Liver (tissue), 9 donors: ENCODE measurements around the gene TUBB6. TPM values are rescaled to one million over a fixed set of nuclear protein-coding genes. Genes with fewer than 3 reads are reported as not detected.

ENCODE experiments used
- DNase-seq: peaks from one replicate; pipeline ENCODE4 v3.0.0-alpha.2; 2017; ENCODE audit warnings: low spot score
- H3K27ac ChIP-seq, 2 donors: one replicate each; pipeline ENCODE4 v1.7.0; 2013; ENCODE audit warnings: inconsistent platforms in 2 of 2, low read length in 2 of 2, control low read depth in 1 of 2, low read depth in 1 of 2, mild to moderate bottlenecking in 1 of 2
- H3K27me3 ChIP-seq, 4 donors: one replicate each; pipeline versions ENCODE4 v1.6.1 to v1.7.0; 2013; ENCODE audit warnings: low read length in 3 of 4, inconsistent platforms in 1 of 4, mild to moderate bottlenecking in 1 of 4, moderate library complexity in 1 of 4; ENCODE audit not compliant: control insufficient read depth in 4 of 4, insufficient read depth in 4 of 4
- H3K36me3 ChIP-seq, 4 donors: one replicate each; pipeline versions ENCODE4 v1.6.1 to v1.7.0; 2013; ENCODE audit warnings: low read length in 3 of 4, mild to moderate bottlenecking in 3 of 4, low read depth in 1 of 4, moderate library complexity in 1 of 4; ENCODE audit not compliant: control insufficient read depth in 4 of 4, insufficient read depth in 3 of 4
- H3K4me1 ChIP-seq, 4 donors: one replicate each; pipeline versions ENCODE4 v1.6.1 to v1.7.0; 2013; ENCODE audit warnings: low read length in 3 of 4, mild to moderate bottlenecking in 3 of 4, moderate library complexity in 1 of 4; ENCODE audit not compliant: control insufficient read depth in 4 of 4, insufficient read depth in 4 of 4
- H3K4me3 ChIP-seq, 3 donors: one replicate each; pipeline versions ENCODE4 v1.6.1 to v1.7.0; 2013; ENCODE audit warnings: low read length in 3 of 3, control low read depth in 1 of 3, low read depth in 1 of 3, mild to moderate bottlenecking in 1 of 3
- H3K9ac ChIP-seq, 2 donors: one replicate each; pipeline ENCODE4 v1.7.0; 2013; ENCODE audit warnings: low read length in 2 of 2, mild to moderate bottlenecking in 2 of 2, moderate library complexity in 2 of 2, control low read depth in 1 of 2, low read depth in 1 of 2
- H3K9me3 ChIP-seq, 4 donors: one replicate each; pipeline versions ENCODE4 v1.6.1 to v1.7.0; 2013; ENCODE audit warnings: low read length in 3 of 4; ENCODE audit not compliant: control insufficient read depth in 4 of 4
- ATF3 ChIP-seq: IDR thresholded peaks from 2 replicates; pipeline ENCODE4 v1.6.1; 2016; ENCODE audit warnings: antibody characterized with exemption
- CTCF ChIP-seq: fragments of 150-350 bp; IDR thresholded peaks from 2 replicates; pipeline ENCODE4 v1.5.1; 2017; ENCODE audit warnings: improper control_type of control experiment, low read depth, low read length; ENCODE audit not compliant: missing input control
- EGR1 ChIP-seq, 2 donors: IDR thresholded peaks; 2 replicates each; pipeline ENCODE4 v1.6.1; 2016 to 2018; ENCODE audit warnings: antibody characterized with exemption in 2 of 2, low read depth in 2 of 2
- FOXA1 ChIP-seq: IDR thresholded peaks from 2 replicates; pipeline ENCODE4 v1.6.1; 2016; ENCODE audit warnings: antibody characterized with exemption
- FOXA2 ChIP-seq: IDR thresholded peaks from 2 replicates; pipeline ENCODE4 v1.6.1; 2016; ENCODE audit warnings: antibody characterized with exemption
- GABPA ChIP-seq, 2 donors: IDR thresholded peaks in 1 of 2; conservative IDR thresholded peaks in 1 of 2; 2 replicates each; pipeline ENCODE4 v1.6.1; 2016; ENCODE audit warnings: antibody characterized with exemption in 2 of 2, mild to moderate bottlenecking in 1 of 2, moderate library complexity in 1 of 2
- HNF4A ChIP-seq, 2 donors: conservative IDR thresholded peaks; 2 replicates each; pipeline ENCODE4 v1.6.1; 2016; ENCODE audit warnings: antibody characterized with exemption in 2 of 2, mild to moderate bottlenecking in 2 of 2
- HNF4G ChIP-seq: IDR thresholded peaks from 2 replicates; pipeline ENCODE4 v1.6.1; 2016; ENCODE audit warnings: antibody characterized with exemption
- JUND ChIP-seq, 2 donors: IDR thresholded peaks; 2 replicates each; pipeline ENCODE4 v1.6.1; 2016; ENCODE audit warnings: antibody characterized with exemption in 2 of 2
- MAX ChIP-seq: IDR thresholded peaks from 2 replicates; pipeline ENCODE4 v1.6.1; 2016; ENCODE audit warnings: antibody characterized with exemption
- RAD21 ChIP-seq, 2 donors: IDR thresholded peaks; 2 replicates each; pipeline ENCODE4 v1.6.1; 2016; ENCODE audit warnings: antibody characterized with exemption in 2 of 2, mild to moderate bottlenecking in 2 of 2
- REST ChIP-seq: IDR thresholded peaks from 2 replicates; pipeline ENCODE4 v1.6.1; 2016; ENCODE audit warnings: antibody characterized with exemption, mild to moderate bottlenecking
- RXRA ChIP-seq, 2 donors: IDR thresholded peaks; 2 replicates each; pipeline ENCODE4 v1.6.1; 2017 to 2018; ENCODE audit warnings: antibody characterized with exemption in 2 of 2, mild to moderate bottlenecking in 1 of 2
- SP1 ChIP-seq: IDR thresholded peaks from 2 replicates; pipeline ENCODE4 v1.6.1; 2018; ENCODE audit warnings: antibody characterized with exemption, mild to moderate bottlenecking
- TAF1 ChIP-seq: conservative IDR thresholded peaks from 2 replicates; pipeline ENCODE4 v1.6.1; 2016; ENCODE audit warnings: antibody characterized with exemption, mild to moderate bottlenecking
- YY1 ChIP-seq: IDR thresholded peaks from 2 replicates; pipeline ENCODE4 v1.6.1; 2016; ENCODE audit warnings: antibody characterized with exemption, mild to moderate bottlenecking
- ZBTB33 ChIP-seq: IDR thresholded peaks from 2 replicates; pipeline ENCODE4 v1.6.1; 2016; ENCODE audit warnings: antibody characterized with exemption
- WGBS: extraction: QIAGEN DNeasy Blood & Tissue Kit; methylation state at CpG from one replicate; pipeline ENCODE4 v1.1.7; 2013; 5-methylcytosine and 5-hydroxymethylcytosine counted together
- polyA plus RNA-seq, 2 donors: library from polyadenylated mRNA; stranded (reverse) in 1 of 2; unstranded in 1 of 2; fragments of 200-250 nt in 1 of 2; fragments of >200 nt in 1 of 2; fragmentation: Nextera tagmentation in 1 of 2; extraction: Ambion mirVana in 1 of 2; gene quantifications; one replicate each; pipeline versions ENCODE4 v1.2.1 to v1.2.3, GENCODE V29; 2013 to 2015
- total RNA-seq, 2 donors: library from RNA; depleted of rRNA; stranded (reverse); fragments of >200 nt; gene quantifications; one replicate each; pipeline ENCODE4 v1.2.3, GENCODE V29; 2014
- donor health status: healthy.
- donor health status: healthy.
- donor health status: healthy.
- donor health status: healthy.
- donor health status: healthy.

The TUBB6 gene
- total and polyA plus RNA-seq, 4 donors, result 5.5 to 347 (median 17.5) TPM

- no peaks in the 10 kb centered on the region for H3K9me3 ChIP-seq
- no peaks in the 10 kb centered on the region for H3K4me1 ChIP-seq
- DNase-seq, result no peak
- no peak for TF ChIP-seq ATF3
- TF ChIP-seq HNF4G, result no peak
- no peak for TF ChIP-seq REST
- TF ChIP-seq RXRA (IDR thresholded peaks at IDR 0.05), result no peak
- TF ChIP-seq RAD21 (IDR thresholded peaks at IDR 0.05), result no peak
- TF ChIP-seq EGR1 (IDR thresholded peaks at IDR 0.05; ENCODE audit: low read depth in 2 of 2), result no peak
- TF ChIP-seq TAF1, result no peak
- TF ChIP-seq ZBTB33, result no peak
- TF ChIP-seq JUND (IDR thresholded peaks at IDR 0.05), result no peak
- no peak for TF ChIP-seq GABPA (IDR thresholded peaks at IDR 0.05 in 1 of 2, conservative IDR thresholded peaks at IDR 0.05 in 1 of 2)
- no peak for TF ChIP-seq FOXA1
- TF ChIP-seq HNF4A (conservative IDR thresholded peaks at IDR 0.05), result no peak
- TF ChIP-seq YY1, result no peak
- no peak for TF ChIP-seq SP1
- TF ChIP-seq MAX, result no peak
- no peak overlapping the region for H3K4me3 ChIP-seq
- no peaks in the 10 kb centered on the region for H3K27me3 ChIP-seq
- H3K27ac ChIP-seq, result no peak overlapping the region
- no peak overlapping the region for H3K9ac ChIP-seq
- peaks cover 14 to 41% (median 27%) of the 10 kb centered on the region in 4 donors for H3K36me3 ChIP-seq
- 91% methylated on average over 10 of the region's 10 CpGs for WGBS
Observed at GRCh38 chr18:12333506-12334290, 25.7 kb downstream of the TUBB6 start.

- peaks cover 9 to 36% (median 24%) of the 10 kb centered on the region in 4 donors for H3K36me3 ChIP-seq
- H3K4me1 ChIP-seq, result no peaks in the 10 kb centered on the region
- WGBS, result 84% methylated on average over 2 of the region's 2 CpGs
- no peaks in the 10 kb centered on the region for H3K27me3 ChIP-seq
- no peak overlapping the region for H3K27ac ChIP-seq
- H3K9ac ChIP-seq, result no peak overlapping the region
- DNase-seq, result no peak
- H3K9me3 ChIP-seq, result no peaks in the 10 kb centered on the region
- TF ChIP-seq RXRA (IDR thresholded peaks at IDR 0.05) (no peak), RAD21 (IDR thresholded peaks at IDR 0.05) (no peak), CTCF (no peak), FOXA1 (no peak), FOXA2 (no peak), SP1 (no peak), YY1 (no peak), EGR1 (IDR thresholded peaks at IDR 0.05; ENCODE audit: low read depth in 2 of 2) (no peak), HNF4G (no peak), GABPA (IDR thresholded peaks at IDR 0.05 in 1 of 2, conservative IDR thresholded peaks at IDR 0.05 in 1 of 2) (no peak)
- H3K4me3 ChIP-seq, result no peak overlapping the region
Observed at GRCh38 chr18:12334366-12334808, 26.3 kb downstream of the TUBB6 start.
